Ovary (tissue), 3 donors: ENCODE measurements around the gene NAV2.

Source experiments
- POLR2A ChIP-seq: fragments of 450-650 bp; IDR thresholded peaks from one replicate; pipeline ENCODE4 v1.6.1; 2017; ENCODE audit warnings: antibody characterized with exemption, mild to moderate bottlenecking, moderate library complexity
- TF ChIP-seq, protein P1 (sequence below), 3 donors: fragments of 450-650 bp in 2 of 3; fragments of 200-600 bp in 1 of 3; IDR thresholded peaks; one replicate each; pipeline versions ENCODE4 v1.5.1 to v1.8.0; 2016 to 2022; ENCODE audit warnings: antibody characterized with exemption in 3 of 3, mild to moderate bottlenecking in 1 of 3
- donor health status: DM: no; HTN: no; CAD: no.

DNA sequence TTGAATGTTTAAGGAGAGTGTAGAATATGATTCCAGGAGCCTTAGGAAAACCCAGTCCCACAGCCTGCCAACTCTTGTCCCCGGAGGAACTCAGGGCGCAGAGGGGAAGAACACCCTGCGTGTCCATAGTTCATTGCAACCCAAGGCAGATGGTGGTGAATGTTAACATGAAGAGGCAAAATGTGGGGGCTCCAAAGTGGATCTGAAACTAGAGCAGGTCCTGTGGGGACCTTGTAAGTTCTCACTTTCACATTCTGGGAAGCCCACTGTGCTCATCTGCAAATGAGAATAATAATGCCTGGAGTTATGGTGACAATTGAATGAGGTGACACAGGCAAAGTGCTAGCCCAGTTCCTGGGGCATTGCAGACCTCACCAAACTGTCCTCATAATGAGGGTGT, 246.6 kb downstream of the NAV2 start:
- TF ChIP-seq POLR2A: no peak
- TF ChIP-seq, protein P1, sequence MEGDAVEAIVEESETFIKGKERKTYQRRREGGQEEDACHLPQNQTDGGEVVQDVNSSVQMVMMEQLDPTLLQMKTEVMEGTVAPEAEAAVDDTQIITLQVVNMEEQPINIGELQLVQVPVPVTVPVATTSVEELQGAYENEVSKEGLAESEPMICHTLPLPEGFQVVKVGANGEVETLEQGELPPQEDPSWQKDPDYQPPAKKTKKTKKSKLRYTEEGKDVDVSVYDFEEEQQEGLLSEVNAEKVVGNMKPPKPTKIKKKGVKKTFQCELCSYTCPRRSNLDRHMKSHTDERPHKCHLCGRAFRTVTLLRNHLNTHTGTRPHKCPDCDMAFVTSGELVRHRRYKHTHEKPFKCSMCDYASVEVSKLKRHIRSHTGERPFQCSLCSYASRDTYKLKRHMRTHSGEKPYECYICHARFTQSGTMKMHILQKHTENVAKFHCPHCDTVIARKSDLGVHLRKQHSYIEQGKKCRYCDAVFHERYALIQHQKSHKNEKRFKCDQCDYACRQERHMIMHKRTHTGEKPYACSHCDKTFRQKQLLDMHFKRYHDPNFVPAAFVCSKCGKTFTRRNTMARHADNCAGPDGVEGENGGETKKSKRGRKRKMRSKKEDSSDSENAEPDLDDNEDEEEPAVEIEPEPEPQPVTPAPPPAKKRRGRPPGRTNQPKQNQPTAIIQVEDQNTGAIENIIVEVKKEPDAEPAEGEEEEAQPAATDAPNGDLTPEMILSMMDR (IDR thresholded peaks at IDR 0.05): no peak
